ENCODE data around the gene PLCE1. TPM values are rescaled to one million over a fixed set of nuclear protein-coding genes. Genes with fewer than 3 reads are reported as not detected.

The PLCE1 gene
- total RNA-seq, 2 donors from 2014 or later, result 13.5 to 28.3 TPM

- DNase-seq (ENCODE audit: low spot score), result no peak
- no peaks in the 10 kb centered on the region for H3K36me3 ChIP-seq
- no peak for TF ChIP-seq CTCF (IDR thresholded peaks at IDR 0.05)
- no peak overlapping the region for H3K4me3 ChIP-seq
- H3K27me3 ChIP-seq (replicated peaks; ENCODE audit: insufficient read depth), result no peaks in the 10 kb centered on the region
- no peaks in the 10 kb centered on the region for H3K9me3 ChIP-seq
- H3K27ac ChIP-seq, result no peak overlapping the region
- peaks cover 4 to 15% of the 10 kb centered on the region in 2 donors for H3K4me1 ChIP-seq (ENCODE audit: control insufficient read depth in 1 of 2, low read depth in 2 of 2)
- no peak for ATAC-seq (ENCODE audit: insufficient number of reproducible peaks, low FRiP score, low read depth)
Measured at GRCh38 chr10:94010886-94011285, 17.2 kb downstream of the PLCE1 start.

GRCh38 chr10:94011296-94011695 is 17.6 kb downstream of the PLCE1 start:
- H3K36me3 ChIP-seq, result no peaks in the 10 kb centered on the region
- H3K4me3 ChIP-seq, result no peak overlapping the region
- H3K27me3 ChIP-seq (replicated peaks; ENCODE audit: insufficient read depth), result no peaks in the 10 kb centered on the region
- no peaks in the 10 kb centered on the region for H3K9me3 ChIP-seq
- DNase-seq (ENCODE audit: low spot score), result no peak
- H3K27ac ChIP-seq, result no peak overlapping the region
- ATAC-seq (ENCODE audit: insufficient number of reproducible peaks, low FRiP score, low read depth), result no peak
- peaks cover 4 to 13% of the 10 kb centered on the region in 2 donors for H3K4me1 ChIP-seq (ENCODE audit: control insufficient read depth in 1 of 2, low read depth in 2 of 2)
- TF ChIP-seq CTCF (IDR thresholded peaks at IDR 0.05), result no peak

- Histone ChIP-seq H3K9me3 (no peaks in the 10 kb centered on the region), H3K4me1 (ENCODE audit: control insufficient read depth in 1 of 2, low read depth in 2 of 2) (peaks cover 0 to 5% of the 10 kb centered on the region in 2 donors)
- no peak for ATAC-seq (ENCODE audit: insufficient number of reproducible peaks, low FRiP score, low read depth)
Measured at GRCh38 chr10:94012834-94013233, 19.1 kb downstream of the PLCE1 start.

GRCh38 chr10:94013331-94013760 is 19.6 kb downstream of the PLCE1 start:
- ATAC-seq (ENCODE audit: insufficient number of reproducible peaks, low FRiP score, low read depth) (no peak), DNase-seq (ENCODE audit: low spot score) (no peak)
- H3K36me3 ChIP-seq, result no peaks in the 10 kb centered on the region
- no peak overlapping the region for H3K4me3 ChIP-seq
- no peak for TF ChIP-seq CTCF (IDR thresholded peaks at IDR 0.05)
- peaks cover 0 to 4% of the 10 kb centered on the region in 2 donors for H3K4me1 ChIP-seq (ENCODE audit: control insufficient read depth in 1 of 2, low read depth in 2 of 2)
- no peak overlapping the region for H3K27ac ChIP-seq
- no peaks in the 10 kb centered on the region for H3K27me3 ChIP-seq (replicated peaks; ENCODE audit: insufficient read depth)
- H3K9me3 ChIP-seq, result no peaks in the 10 kb centered on the region

More at GRCh38 chr10:94012834-94013233, 19.1 kb downstream of the PLCE1 start:
- Histone ChIP-seq H3K27me3 (replicated peaks; ENCODE audit: insufficient read depth) (no peaks in the 10 kb centered on the region), H3K4me3 (no peak overlapping the region), H3K27ac (no peak overlapping the region), H3K36me3 (no peaks in the 10 kb centered on the region)
- no peak for TF ChIP-seq CTCF (IDR thresholded peaks at IDR 0.05)
- DNase-seq (ENCODE audit: low spot score), result no peak

- Histone ChIP-seq H3K4me1 (ENCODE audit: control insufficient read depth in 1 of 2, low read depth in 2 of 2) (peaks cover 0 to 4% of the 10 kb centered on the region in 2 donors), H3K4me3 (no peak overlapping the region), H3K36me3 (no peaks in the 10 kb centered on the region), H3K27ac (no peak overlapping the region), H3K27me3 (replicated peaks; ENCODE audit: insufficient read depth) (no peaks in the 10 kb centered on the region), H3K9me3 (no peaks in the 10 kb centered on the region)
- ATAC-seq (ENCODE audit: insufficient number of reproducible peaks, low FRiP score, low read depth) (no peak), DNase-seq (ENCODE audit: low spot score) (no peak)
- TF ChIP-seq CTCF (IDR thresholded peaks at IDR 0.05), result no peak
Measured at GRCh38 chr10:94014304-94014703, 20.6 kb downstream of the PLCE1 start.
